ENCODE results near the gene PGPEP1.

Gene PGPEP1

DNA sequence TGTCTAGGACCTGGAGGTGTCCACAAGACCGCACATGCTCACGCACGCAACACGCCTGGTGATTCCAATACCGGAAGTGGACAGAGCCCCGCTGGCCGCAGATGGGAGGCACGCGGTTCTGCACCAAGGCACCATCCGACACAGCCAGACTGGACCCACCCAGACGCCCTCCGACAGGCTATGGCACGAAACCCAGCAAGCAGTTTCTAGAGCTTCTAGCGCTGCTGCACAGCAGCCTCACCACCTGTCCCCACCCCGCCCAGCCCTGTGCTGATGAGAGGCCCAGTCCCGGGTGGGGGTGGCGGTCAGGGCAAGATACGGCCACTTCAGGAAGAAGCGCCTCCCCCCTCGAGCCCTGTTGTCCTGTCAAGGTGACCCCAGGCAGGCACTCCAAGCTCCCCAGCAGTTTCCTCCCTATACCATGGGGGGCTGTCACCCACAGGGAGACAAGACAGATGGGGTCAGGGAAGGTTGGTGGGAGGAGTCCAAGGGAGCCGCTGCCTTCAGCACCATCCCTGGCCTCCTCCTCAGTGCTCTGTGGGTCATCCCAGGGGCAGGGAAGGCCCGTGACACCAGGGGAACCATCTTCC lies 28.8 kb upstream of the PGPEP1 start:
- H3F3A ChIP-seq (ENCODE audit: insufficient read depth, low read length): no peaks in the 10 kb centered on the region
- no peak overlapping the region for H3K9ac ChIP-seq (ENCODE audit: low read length)
- no peak overlapping the region for H3K4me3 ChIP-seq (ENCODE audit: low read depth, low read length, poor library complexity, severe bottlenecking)
- H3K9me3 ChIP-seq (ENCODE audit: low read length): no peaks in the 10 kb centered on the region
- H3K4me1 ChIP-seq (ENCODE audit: insufficient read depth, low read length, severe bottlenecking): peaks cover 25% of the 10 kb centered on the region
- H4K20me1 ChIP-seq (ENCODE audit: insufficient read depth, low read length): no peaks in the 10 kb centered on the region
- peaks cover 53% of the 10 kb centered on the region for H3K36me3 ChIP-seq (ENCODE audit: insufficient read depth, low read length)
- no peak overlapping the region for H3K27ac ChIP-seq (ENCODE audit: low read depth, low read length, poor library complexity, severe bottlenecking)
- no peak overlapping the region for H3K4me2 ChIP-seq (ENCODE audit: low read length)
- no peak overlapping the region for H2AFZ ChIP-seq (ENCODE audit: low read length)
- no peaks in the 10 kb centered on the region for H3K27me3 ChIP-seq (ENCODE audit: insufficient read depth, low read length)
- TF ChIP-seq CTCF (IDR thresholded peaks at IDR 0.05; ENCODE audit: low read length) (no peak), EZH2 (IDR thresholded peaks at IDR 0.05; ENCODE audit: borderline replicate concordance, low read length) (no peak)
- no peaks in the 10 kb centered on the region for H3K9me2 ChIP-seq (ENCODE audit: low read depth, low read length)
- H3K79me2 ChIP-seq (ENCODE audit: insufficient read depth, low read length): no peaks in the 10 kb centered on the region

GRCh38 chr19:18312092-18312534 lies 28.3 kb upstream of the PGPEP1 start:
- Histone ChIP-seq H3K27ac (ENCODE audit: low read depth, low read length, poor library complexity, severe bottlenecking) (no peak overlapping the region), H3K4me3 (ENCODE audit: low read depth, low read length, poor library complexity, severe bottlenecking) (no peak overlapping the region), H3K9me2 (ENCODE audit: low read depth, low read length) (no peaks in the 10 kb centered on the region), H3K79me2 (ENCODE audit: insufficient read depth, low read length) (no peaks in the 10 kb centered on the region), H4K20me1 (ENCODE audit: insufficient read depth, low read length) (no peaks in the 10 kb centered on the region), H3K27me3 (ENCODE audit: insufficient read depth, low read length) (no peaks in the 10 kb centered on the region), H3F3A (ENCODE audit: insufficient read depth, low read length) (no peaks in the 10 kb centered on the region), H3K36me3 (ENCODE audit: insufficient read depth, low read length) (peaks cover 53% of the 10 kb centered on the region), H3K9me3 (ENCODE audit: low read length) (no peaks in the 10 kb centered on the region), H3K4me2 (ENCODE audit: low read length) (no peak overlapping the region), H2AFZ (ENCODE audit: low read length) (no peak overlapping the region), H3K4me1 (ENCODE audit: insufficient read depth, low read length, severe bottlenecking) (peaks cover 23% of the 10 kb centered on the region), H3K9ac (ENCODE audit: low read length) (no peak overlapping the region)
- no peak for TF ChIP-seq EZH2 (IDR thresholded peaks at IDR 0.05; ENCODE audit: borderline replicate concordance, low read length)
- TF ChIP-seq CTCF (IDR thresholded peaks at IDR 0.05; ENCODE audit: low read length): no peak

- Histone ChIP-seq H3K9ac (ENCODE audit: low read length) (no peak overlapping the region), H3F3A (ENCODE audit: insufficient read depth, low read length) (no peaks in the 10 kb centered on the region), H3K9me3 (ENCODE audit: low read length) (no peaks in the 10 kb centered on the region), H3K4me3 (ENCODE audit: low read depth, low read length, poor library complexity, severe bottlenecking) (no peak overlapping the region), H3K36me3 (ENCODE audit: insufficient read depth, low read length) (peaks cover 43% of the 10 kb centered on the region), H3K27me3 (ENCODE audit: insufficient read depth, low read length) (no peaks in the 10 kb centered on the region), H3K27ac (ENCODE audit: low read depth, low read length, poor library complexity, severe bottlenecking) (no peak overlapping the region), H3K79me2 (ENCODE audit: insufficient read depth, low read length) (no peaks in the 10 kb centered on the region), H3K4me1 (ENCODE audit: insufficient read depth, low read length, severe bottlenecking) (peaks cover 23% of the 10 kb centered on the region), H2AFZ (ENCODE audit: low read length) (no peak overlapping the region), H4K20me1 (ENCODE audit: insufficient read depth, low read length) (no peaks in the 10 kb centered on the region), H3K4me2 (ENCODE audit: low read length) (no peak overlapping the region), H3K9me2 (ENCODE audit: low read depth, low read length) (no peaks in the 10 kb centered on the region)
- TF ChIP-seq EZH2 (IDR thresholded peaks at IDR 0.05; ENCODE audit: borderline replicate concordance, low read length) (no peak), CTCF (IDR thresholded peaks at IDR 0.05; ENCODE audit: low read length) (no peak)
These were observed 27.0 kb upstream of the PGPEP1 start for GRCh38 chr19:18313398-18313797.

Measured in OCI-LY1 (cell line).